GM19025 (cell line): Measurements from ENCODE around the gene HAGH.

Experiments used
- ATAC-seq: cut with Tn5 transposase; IDR thresholded peaks from one replicate; pipeline ENCODE4 v1.9.1; 2021; ENCODE audit warnings: mild to moderate bottlenecking, low read depth, moderate library complexity; ENCODE audit not compliant: unreplicated experiment

HAGH gene

GRCh38 chr16:1765826-1766225 lies 60.8 kb downstream of the HAGH start:
- no peak for ATAC-seq

GRCh38 chr16:1764971-1765370 lies 61.7 kb downstream of the HAGH start:
- no peak for ATAC-seq

- no peak for ATAC-seq
These were observed 62.8 kb downstream of the HAGH start for GRCh38 chr16:1763521-1764511.

GRCh38 chr16:1762879-1763520 lies 63.6 kb downstream of the HAGH start:
- ATAC-seq = no peak

GRCh38 chr16:1762196-1762878 lies 64.3 kb downstream of the HAGH start:
- no peak for ATAC-seq

- no peak for ATAC-seq
These were observed 64.9 kb downstream of the HAGH start for GRCh38 chr16:1761751-1762150.

- ATAC-seq = no peak
These were observed 65.7 kb downstream of the HAGH start for GRCh38 chr16:1760911-1761310.

GRCh38 chr16:1759511-1759910 lies 67.1 kb downstream of the HAGH start:
- ATAC-seq = no peak

- ATAC-seq = no peak
These were observed 67.7 kb downstream of the HAGH start for GRCh38 chr16:1758923-1759322.

- ATAC-seq = no peak
These were observed 68.7 kb downstream of the HAGH start for GRCh38 chr16:1757714-1758461.
